CD4-positive, alpha-beta T cell (primary cell): ENCODE results near the gene ANKLE2. TPM values are rescaled to one million over a fixed set of nuclear protein-coding genes. Genes with fewer than 3 reads are reported as not detected.

ENCODE experiments used
- ATAC-seq: fragments of 200-7000 bp; cut with Tn5 transposase; one replicate; pipeline ENCODE4 v1.10.0; 2022; ENCODE audit warnings: mild to moderate bottlenecking; ENCODE audit not compliant: poor library complexity
- CTCF ChIA-PET: fragments of 350-600 bp; sonication (Branson Sonifier 250); formaldehyde crosslinking; loops from one replicate; lab custom pipeline; 2021; ENCODE audit warnings: antibody characterized with exemption, inconsistent platforms; lab: Charles Lee
- POLR2A ChIA-PET: fragments of 350-600 bp; sonication (Branson Sonifier 250); formaldehyde crosslinking; loops from one replicate; lab custom pipeline; 2021; ENCODE audit warnings: antibody characterized with exemption, inconsistent platforms; lab: Charles Lee
- DNase-seq, 14 experiments: peaks; one replicate each; pipeline ENCODE4 v3.0.0-alpha.2; 2013 to 2020; ENCODE audit warnings: mixed read lengths in 2 of 14
- H3K27ac ChIP-seq, 2 donors: one replicate each; pipeline versions ENCODE4 v1.5.1 to v1.7.0; 2013; ENCODE audit warnings: low read length in 2 of 2, low read depth in 1 of 2, mild to moderate bottlenecking in 1 of 2
- H3K27me3 ChIP-seq, 2 experiments: 1 replicate in 1 of 2; 2 replicates in 1 of 2; pipeline versions ENCODE4 v1.6.1 to v1.7.0; 2013; ENCODE audit warnings: low read length in 2 of 2, control low read depth in 1 of 2, mild to moderate bottlenecking in 1 of 2, moderate library complexity in 1 of 2; ENCODE audit not compliant: insufficient read depth in 2 of 2, control insufficient read depth in 1 of 2
- H3K36me3 ChIP-seq: one replicate; pipeline ENCODE4 v1.6.1; 2013; ENCODE audit warnings: low read length, control low read depth; ENCODE audit not compliant: insufficient read depth
- H3K4me1 ChIP-seq: one replicate; pipeline ENCODE4 v1.6.1; 2013; ENCODE audit warnings: low read length, control low read depth; ENCODE audit not compliant: insufficient read depth
- H3K4me3 ChIP-seq: one replicate; pipeline ENCODE4 v1.5.1; 2013; ENCODE audit warnings: mild to moderate bottlenecking, low read length, moderate library complexity
- H3K9me3 ChIP-seq, 2 experiments: 1 replicate in 1 of 2; 2 replicates in 1 of 2; pipeline versions ENCODE4 v1.6.1 to v1.7.0; 2013; ENCODE audit warnings: low read length in 2 of 2, mild to moderate bottlenecking in 2 of 2, control low read depth in 1 of 2, moderate library complexity in 1 of 2; ENCODE audit not compliant: control insufficient read depth in 1 of 2, insufficient read depth in 1 of 2
- H3K27ac Mint-ChIP-seq: one replicate; pipeline ENCODE4 v1.8.0; 2020; ENCODE audit warnings: mixed read lengths
- H3K27me3 Mint-ChIP-seq: one replicate; pipeline ENCODE4 v1.8.0; 2021; ENCODE audit warnings: mixed read lengths
- H3K36me3 Mint-ChIP-seq: one replicate; pipeline ENCODE4 v1.8.0; 2021; ENCODE audit warnings: low read depth, mixed read lengths
- H3K4me1 Mint-ChIP-seq: one replicate; pipeline ENCODE4 v1.8.0; 2021; ENCODE audit warnings: low read depth, mixed read lengths
- H3K4me3 Mint-ChIP-seq: one replicate; pipeline ENCODE4 v1.8.0; 2020; ENCODE audit warnings: mild to moderate bottlenecking, mixed read lengths
- H3K9me3 Mint-ChIP-seq: one replicate; pipeline ENCODE4 v1.8.0; 2020; ENCODE audit warnings: mixed read lengths
- intact Hi-C, 2 experiments: fragments of 100-400 bp; cut with DNase I in 1 of 2; cut with micrococcal nuclease in 1 of 2; formaldehyde crosslinking; loops; one replicate each; pipeline versions ENCODE4 v1.15.1 to v1.9.0; 2023 to 2025; cut with DNase I, micrococcal nuclease
- total RNA-seq, 174 experiments: library from RNA in 2 of 174; stranded (reverse) in 2 of 174; gene quantifications; one replicate each; pipeline ENCODE4 v1.2.3 and lab custom pipeline; 2021 to 2026
- TF ChIP-seq, protein P1 (sequence below): fragments of 200-600 bp; IDR thresholded peaks from one replicate; pipeline ENCODE4 v1.8.0; 2022; ENCODE audit warnings: antibody characterized with exemption, mild to moderate bottlenecking

The ANKLE2 gene
- total RNA-seq, 2 experiments from 2014 or later: 61.7 to 65.7 TPM

- TF ChIP-seq, protein P1, sequence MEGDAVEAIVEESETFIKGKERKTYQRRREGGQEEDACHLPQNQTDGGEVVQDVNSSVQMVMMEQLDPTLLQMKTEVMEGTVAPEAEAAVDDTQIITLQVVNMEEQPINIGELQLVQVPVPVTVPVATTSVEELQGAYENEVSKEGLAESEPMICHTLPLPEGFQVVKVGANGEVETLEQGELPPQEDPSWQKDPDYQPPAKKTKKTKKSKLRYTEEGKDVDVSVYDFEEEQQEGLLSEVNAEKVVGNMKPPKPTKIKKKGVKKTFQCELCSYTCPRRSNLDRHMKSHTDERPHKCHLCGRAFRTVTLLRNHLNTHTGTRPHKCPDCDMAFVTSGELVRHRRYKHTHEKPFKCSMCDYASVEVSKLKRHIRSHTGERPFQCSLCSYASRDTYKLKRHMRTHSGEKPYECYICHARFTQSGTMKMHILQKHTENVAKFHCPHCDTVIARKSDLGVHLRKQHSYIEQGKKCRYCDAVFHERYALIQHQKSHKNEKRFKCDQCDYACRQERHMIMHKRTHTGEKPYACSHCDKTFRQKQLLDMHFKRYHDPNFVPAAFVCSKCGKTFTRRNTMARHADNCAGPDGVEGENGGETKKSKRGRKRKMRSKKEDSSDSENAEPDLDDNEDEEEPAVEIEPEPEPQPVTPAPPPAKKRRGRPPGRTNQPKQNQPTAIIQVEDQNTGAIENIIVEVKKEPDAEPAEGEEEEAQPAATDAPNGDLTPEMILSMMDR: no peak
- no peaks in the 10 kb centered on the region for H3K4me1 ChIP-seq
- no peak overlapping the region for H3K27ac Mint-ChIP-seq
- intact Hi-C loops: no loop called here
- DNase-seq (no peak), ATAC-seq (no peak)
- H3K4me3 ChIP-seq: no peak overlapping the region
- no peaks in the 10 kb centered on the region for H3K27me3 ChIP-seq
- no peaks in the 10 kb centered on the region for H3K9me3 ChIP-seq
- no peak overlapping the region for H3K27ac ChIP-seq
- no peaks in the 10 kb centered on the region for H3K9me3 Mint-ChIP-seq
- peaks cover 83% of the 10 kb centered on the region for H3K36me3 Mint-ChIP-seq
- no peaks in the 10 kb centered on the region for H3K27me3 Mint-ChIP-seq
- H3K4me3 Mint-ChIP-seq: no peak overlapping the region
- POLR2A ChIA-PET: no interaction called here
- no peaks in the 10 kb centered on the region for H3K4me1 Mint-ChIP-seq
- CTCF ChIA-PET: no interaction called here
- H3K36me3 ChIP-seq: peaks cover 74% of the 10 kb centered on the region
Measured at GRCh38 chr12:132784580-132784979, 22.9 kb upstream of the ANKLE2 start.

DNA sequence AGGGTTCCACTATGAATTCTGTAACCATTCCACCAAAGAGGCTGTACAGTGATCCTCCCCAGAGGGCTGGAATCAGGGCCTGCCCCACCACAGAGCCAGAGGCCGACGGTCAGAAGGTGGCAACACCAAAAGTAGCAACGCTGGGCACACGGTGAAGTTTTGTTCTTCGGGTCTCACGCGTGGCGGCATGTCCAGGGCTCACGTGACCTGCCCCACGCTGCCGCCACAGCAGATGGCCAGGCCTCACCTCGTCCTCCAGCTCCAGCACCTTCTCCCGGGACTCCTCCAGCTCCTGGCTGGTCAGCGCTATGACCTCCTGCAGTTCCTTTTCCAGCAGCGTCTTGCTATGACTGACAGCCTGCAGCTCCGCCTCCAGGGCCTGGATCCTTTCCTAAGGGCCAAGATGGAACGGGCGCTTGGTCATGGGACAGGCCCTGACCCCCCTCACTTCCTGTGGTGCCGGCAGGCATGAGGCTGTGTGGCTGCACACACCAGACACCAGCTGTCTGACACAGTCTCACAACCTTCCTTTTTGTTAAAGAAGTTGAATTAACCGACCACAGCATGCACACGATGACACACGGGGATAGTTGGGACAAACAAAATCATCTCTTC, 22.4 kb upstream of the ANKLE2 start:
- Histone ChIP-seq H3K4me3 (no peak overlapping the region), H3K27me3 (no peaks in the 10 kb centered on the region), H3K36me3 (peaks cover 73% of the 10 kb centered on the region), H3K4me1 (no peaks in the 10 kb centered on the region), H3K9me3 (no peaks in the 10 kb centered on the region), H3K27ac (no peak overlapping the region)
- Mint-ChIP-seq H3K36me3 (peaks cover 81% of the 10 kb centered on the region), H3K4me3 (no peak overlapping the region), H3K27me3 (no peaks in the 10 kb centered on the region), H3K9me3 (no peaks in the 10 kb centered on the region), H3K4me1 (no peaks in the 10 kb centered on the region), H3K27ac (no peak overlapping the region)
- DNase-seq: no peak
- intact Hi-C loops: no loop called here
- ChIA-PET CTCF (no interaction called here), POLR2A (no interaction called here)
- TF ChIP-seq, protein P1: no peak
- no peak for ATAC-seq

DNA sequence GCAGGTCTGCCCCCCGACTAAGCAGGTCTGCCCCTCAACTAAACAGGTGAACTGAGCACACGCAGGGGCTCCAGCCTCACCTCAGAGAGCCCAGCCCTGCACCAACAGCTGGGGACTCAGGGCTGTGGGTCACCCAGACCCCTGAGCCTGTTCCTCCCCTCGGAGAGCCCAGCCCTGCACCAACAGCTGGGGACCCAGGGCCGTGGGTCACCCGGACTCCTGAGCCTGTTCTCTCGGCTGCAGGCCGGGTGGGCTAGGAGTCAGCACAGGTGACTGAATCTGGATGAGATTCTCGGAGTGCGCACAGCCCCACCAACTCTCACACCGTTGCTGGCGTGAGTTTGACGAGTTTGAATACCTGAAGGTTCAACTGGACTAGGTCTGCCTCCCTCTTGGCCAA, 20.3 kb upstream of the ANKLE2 start:
- Histone ChIP-seq H3K36me3 (peaks cover 79% of the 10 kb centered on the region), H3K4me1 (no peaks in the 10 kb centered on the region), H3K27ac (no peak overlapping the region), H3K9me3 (no peaks in the 10 kb centered on the region), H3K4me3 (no peak overlapping the region), H3K27me3 (no peaks in the 10 kb centered on the region)
- DNase-seq: no peak
- Mint-ChIP-seq H3K4me3 (no peak overlapping the region), H3K4me1 (no peaks in the 10 kb centered on the region), H3K9me3 (no peaks in the 10 kb centered on the region), H3K27ac (no peak overlapping the region), H3K27me3 (no peaks in the 10 kb centered on the region), H3K36me3 (peaks cover 76% of the 10 kb centered on the region)
- intact Hi-C loops: no loop called here
- no peak for ATAC-seq
- TF ChIP-seq, protein P1: no peak
- ChIA-PET CTCF (no interaction called here), POLR2A (no interaction called here)
